ENCODE measurements around the gene EVA1C. TPM values are rescaled to one million over a fixed set of nuclear protein-coding genes. Genes with fewer than 3 reads are reported as not detected.
"Not testable (repeated sequence)": the region's sequence is repeated elsewhere in the genome, so short reads cannot be mapped to it uniquely, and the experiment has no call there.

Gene EVA1C
- total and polyA plus RNA-seq, 2 experiments from 2014 or later: 4.6 to 6.9 TPM

- Histone ChIP-seq H3K4me2 (0 out of 2 replicates have a peak overlapping the region, but pooled peaks have one; percentile 8), H3F3A (replicated peaks; ENCODE audit: low read depth) (no peaks in the 10 kb centered on the region), H3K36me3 (ENCODE audit: insufficient read depth) (peaks cover 21% of the 10 kb centered on the region; the same call in 1 of the 2 replicates), H3K79me2 (replicated peaks; ENCODE audit: insufficient read depth) (peaks cover 80% of the 10 kb centered on the region), H3K4me3 (no peak overlapping the region), H3K9me2 (ENCODE audit: insufficient read depth) (peaks cover 5% of the 10 kb centered on the region; the same call in 1 of the 2 replicates), H2AFZ (no peak overlapping the region), H3K27me3 (ENCODE audit: insufficient read depth) (no peaks in the 10 kb centered on the region), H3K4me1 (ENCODE audit: insufficient read depth) (peaks cover 24% of the 10 kb centered on the region), H4K20me1 (replicated peaks; ENCODE audit: insufficient read depth) (peaks cover 53% of the 10 kb centered on the region), H3K27ac (ENCODE audit: low read depth) (no peak overlapping the region)
- DNase-seq (ENCODE audit: low spot score): no peak
- peaks cover 3% of the 10 kb centered on the region for H3K27me3 Mint-ChIP-seq (ENCODE audit: insufficient read depth, low read depth, poor library complexity)
- no peak for TF ChIP-seq ZNF331 (CRISPR knock-in tag; IDR thresholded peaks at IDR 0.05; ENCODE audit: low read depth)
- TF ChIP-seq ZNF462 (CRISPR knock-in tag; IDR thresholded peaks at IDR 0.05): no peak
- H3K36me3 Mint-ChIP-seq (ENCODE audit: low read depth): peaks cover 28% of the 10 kb centered on the region
- H3K27ac Mint-ChIP-seq: peak overlapping the region; percentile 67
- H3K4me3 Mint-ChIP-seq: peak overlapping the region; percentile 8; the same call in 1 of the 3 replicates
- peaks cover 7% of the 10 kb centered on the region; the same call in 2 of the 3 replicates for H3K9me3 Mint-ChIP-seq
- ATAC-seq: no peak
- peaks cover 34% of the 10 kb centered on the region for H3K4me1 Mint-ChIP-seq
These were observed 23.0 kb upstream of the EVA1C start for GRCh38 chr21:32389337-32390015.

- 0 out of 2 replicates have a peak, but pooled peaks cover 10% of the 10 kb centered on the region for H3K36me3 ChIP-seq (ENCODE audit: insufficient read depth)
- ATAC-seq; H3K4me3 Mint-ChIP-seq; H3K27ac Mint-ChIP-seq; H3F3A ChIP-seq (replicated peaks; ENCODE audit: low read depth); H3K4me3 ChIP-seq; H3K27ac ChIP-seq (ENCODE audit: low read depth); H3K9me3 Mint-ChIP-seq; H3K27me3 Mint-ChIP-seq (ENCODE audit: insufficient read depth, low read depth, poor library complexity); H2AFZ ChIP-seq; H3K27me3 ChIP-seq (ENCODE audit: insufficient read depth); H3K4me2 ChIP-seq; DNase-seq (ENCODE audit: low spot score); H3K9me2 ChIP-seq (ENCODE audit: insufficient read depth): not testable (repeated sequence)
- H4K20me1 ChIP-seq (replicated peaks; ENCODE audit: insufficient read depth): peaks cover 45% of the 10 kb centered on the region
- Mint-ChIP-seq H3K4me1 (peaks cover 34% of the 10 kb centered on the region), H3K36me3 (ENCODE audit: low read depth) (peaks cover 17% of the 10 kb centered on the region)
- peaks cover 68% of the 10 kb centered on the region for H3K79me2 ChIP-seq (replicated peaks; ENCODE audit: insufficient read depth)
- peaks cover 24% of the 10 kb centered on the region for H3K4me1 ChIP-seq (ENCODE audit: insufficient read depth)
These were observed 21.8 kb upstream of the EVA1C start for GRCh38 chr21:32390537-32391224.
